Fibroblast of skin of back (primary cell): ENCODE measurements around the gene ATP4A.

Source experiments
- DNase-seq: peaks from one replicate; pipeline ENCODE4 v3.0.0-alpha.2; 2013

ATP4A gene

DNA sequence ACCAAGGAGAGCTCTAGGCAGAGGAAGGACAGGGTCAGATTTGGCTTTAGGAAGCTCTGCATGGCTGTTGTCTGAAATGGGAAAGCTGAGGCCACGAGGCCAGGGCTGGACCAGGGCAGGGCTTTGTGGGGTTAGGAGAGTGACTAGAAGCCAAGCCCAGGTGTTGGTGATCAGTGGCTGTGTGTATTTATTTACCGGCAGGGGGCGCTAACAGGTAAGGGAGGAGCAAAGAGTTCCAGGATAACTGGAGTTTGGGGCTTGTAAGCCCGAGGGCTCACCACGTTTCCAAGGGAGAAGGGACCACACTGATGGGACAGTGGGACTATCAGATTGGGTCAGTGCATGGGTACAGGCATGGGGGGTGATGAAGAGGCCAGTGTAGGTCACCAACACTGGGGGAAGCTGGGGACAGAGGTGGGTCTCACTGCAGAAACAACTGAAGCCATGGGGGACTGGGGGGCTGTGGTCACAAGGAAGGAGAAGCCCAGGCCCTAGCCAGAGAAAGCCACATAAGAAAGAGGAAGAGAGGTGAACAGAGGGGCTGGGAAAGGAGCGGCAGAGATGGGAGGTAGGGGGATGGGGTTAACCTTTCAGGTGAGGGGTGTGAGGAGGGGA is 14.2 kb downstream of the ATP4A start:
- DNase-seq = peak; percentile 63

DNA sequence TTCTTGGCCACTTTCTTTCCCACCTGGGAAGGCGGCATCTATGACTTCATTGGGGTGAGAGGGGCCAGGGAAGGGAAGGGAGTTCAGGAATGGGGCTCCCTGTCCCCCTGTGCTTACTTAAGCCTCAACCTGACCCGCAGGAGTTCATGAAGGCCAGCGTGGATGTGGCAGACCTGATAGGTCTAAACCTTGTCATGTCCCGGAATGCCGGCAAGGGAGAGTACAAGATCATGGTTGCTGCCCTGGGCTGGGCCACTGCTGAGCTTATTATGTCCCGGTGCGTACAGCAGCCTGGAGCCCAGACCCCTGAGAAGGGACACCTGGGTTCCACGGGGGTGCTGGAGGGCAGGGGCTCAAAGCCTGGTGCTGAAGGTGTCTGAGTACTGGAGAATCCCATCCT is 16.9 kb downstream of the ATP4A start:
- DNase-seq = no peak

DNA sequence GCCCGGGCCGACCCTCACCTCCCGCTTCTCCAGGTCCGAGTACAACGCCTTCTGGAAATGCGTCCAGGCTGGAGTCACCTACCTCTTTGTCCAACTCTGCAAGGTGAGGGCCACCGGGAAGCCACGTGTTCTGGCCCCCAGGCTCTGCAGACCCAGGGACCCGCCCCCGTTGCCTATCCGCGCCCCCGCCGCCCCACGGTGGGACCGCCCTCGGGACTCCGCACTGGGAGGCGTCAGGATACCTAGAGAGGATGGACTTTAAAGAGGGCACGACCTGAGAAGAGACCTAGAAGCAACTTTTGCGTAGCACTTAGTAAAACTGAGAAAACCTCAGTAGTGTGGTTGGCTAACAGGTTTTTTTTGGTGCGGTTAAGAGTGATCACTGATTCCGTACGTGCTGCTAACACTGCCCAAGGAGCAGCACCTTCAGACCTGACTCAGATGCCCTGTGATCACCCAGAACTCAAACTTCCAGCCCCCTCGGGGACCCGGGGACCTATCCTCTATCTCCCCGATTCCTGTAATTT is 17.5 kb downstream of the ATP4A start:
- peak; percentile 26 for DNase-seq

DNA sequence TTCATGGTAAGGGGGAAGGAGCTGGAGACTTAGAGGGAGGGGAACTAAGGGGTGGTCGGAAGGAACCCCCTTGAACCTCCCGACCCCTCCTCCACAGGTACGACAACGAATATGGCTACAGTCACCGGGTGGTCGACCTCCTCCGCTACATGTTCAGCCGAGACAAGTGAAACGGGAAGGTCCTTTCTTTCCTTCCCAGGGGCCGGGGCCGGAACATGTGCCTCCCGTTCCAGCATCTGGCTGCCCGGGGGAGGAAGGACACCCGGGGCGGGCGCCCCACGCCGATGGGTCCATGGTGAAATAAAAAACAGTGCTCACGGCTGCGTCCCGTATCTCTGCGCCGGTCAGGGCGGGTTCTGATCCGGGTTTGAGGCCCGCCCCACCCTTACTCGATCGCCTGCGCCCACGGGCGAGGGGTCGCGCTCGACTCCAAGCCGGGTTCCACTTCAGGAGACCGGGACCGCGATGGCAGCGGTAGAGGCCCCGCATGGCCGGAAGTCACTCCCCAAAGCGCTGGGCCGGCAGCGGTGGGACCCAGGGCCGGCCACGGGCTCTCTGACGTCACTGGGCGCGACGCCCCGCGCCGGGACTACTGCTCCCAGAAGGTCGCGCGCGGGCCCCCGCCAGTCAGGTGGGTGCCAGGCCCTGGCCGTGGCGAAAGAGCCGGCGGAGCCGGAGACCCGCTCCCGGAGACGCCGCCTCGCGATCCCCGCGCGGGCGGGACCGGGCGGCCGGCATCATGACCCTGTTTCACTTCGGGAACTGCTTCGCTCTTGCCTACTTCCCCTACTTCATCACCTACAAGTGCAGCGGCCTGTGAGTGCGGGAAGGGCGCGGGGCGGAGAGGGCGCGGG is 18.2 kb downstream of the ATP4A start, which contains the start of gene TMEM147:
Gene TMEM147 (plus strand): TSS at position 626 of the 854 bp plus-strand sequence. CDS start 114 bp downstream, at position 740.
- DNase-seq = peak; percentile 89

DNA sequence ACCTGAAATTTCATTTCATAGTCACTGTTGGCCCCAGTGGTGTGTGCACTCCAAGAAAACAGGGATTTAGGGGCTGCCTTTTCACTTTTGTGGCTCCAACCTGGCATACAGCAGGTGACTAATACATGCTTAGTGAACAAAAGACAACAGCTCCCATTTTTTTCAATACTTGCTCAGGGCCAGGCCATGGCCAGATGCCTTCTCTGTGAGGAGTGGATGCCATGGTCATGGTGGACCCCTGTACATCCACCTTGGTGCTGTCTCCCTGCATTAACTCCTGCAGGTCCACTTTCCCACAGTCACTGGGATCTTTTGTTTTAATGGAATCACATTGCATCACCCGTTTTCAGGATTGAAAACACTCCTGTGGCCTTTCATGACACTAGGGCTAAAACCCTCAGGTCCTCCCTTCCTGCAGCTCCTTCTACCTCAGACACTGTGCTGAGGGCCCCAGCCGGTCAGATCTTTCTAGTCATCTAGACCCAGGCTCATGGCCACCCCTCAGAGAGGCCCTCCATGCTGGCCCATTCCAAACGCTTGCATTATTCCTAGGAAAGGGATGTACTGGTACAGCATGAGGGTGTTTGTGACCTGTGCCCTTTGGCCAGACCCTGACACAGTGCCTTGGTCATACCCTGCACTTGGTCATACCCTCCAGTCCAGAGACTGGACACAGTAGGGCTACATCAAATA is 19.2 kb downstream of the ATP4A start:
- no peak for DNase-seq

DNA sequence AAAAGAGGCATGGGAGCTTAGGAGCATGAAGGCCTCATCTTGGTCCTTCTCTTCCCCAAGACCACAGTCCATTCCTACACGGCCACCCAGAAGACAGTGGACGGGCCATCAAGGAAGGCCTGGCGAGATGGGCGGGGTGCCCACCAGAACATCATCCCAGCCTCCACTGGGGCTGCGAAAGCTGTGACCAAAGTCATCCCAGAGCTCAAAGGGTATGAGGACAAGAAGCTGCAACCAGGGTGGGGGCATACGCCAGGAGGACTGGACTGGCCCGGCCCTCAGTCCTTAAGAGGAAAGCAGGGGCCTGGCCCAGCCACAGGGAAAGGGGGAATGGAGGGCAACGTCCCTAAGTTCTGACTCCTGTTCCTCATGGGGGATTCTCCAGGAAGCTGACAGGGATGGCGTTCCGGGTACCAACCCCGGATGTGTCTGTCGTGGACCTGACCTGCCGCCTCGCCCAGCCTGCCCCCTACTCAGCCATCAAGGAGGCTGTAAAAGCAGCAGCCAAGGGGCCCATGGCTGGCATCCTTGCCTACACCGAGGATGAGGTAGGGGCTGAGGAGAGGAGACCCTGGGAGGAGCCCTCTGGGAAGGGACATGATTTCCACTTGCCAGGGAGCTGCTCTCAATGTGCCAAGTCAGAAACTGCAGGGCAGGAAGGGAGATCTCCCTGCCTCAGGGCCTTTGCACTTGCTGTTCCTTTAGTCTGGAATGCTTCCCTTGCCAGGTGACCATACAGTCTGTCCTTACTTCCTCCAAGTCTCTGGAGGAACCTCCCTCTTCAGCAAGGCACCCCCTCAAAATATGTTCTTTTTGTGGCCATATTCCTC is 20.0 kb downstream of the ATP4A start:
- no peak for DNase-seq

DNA sequence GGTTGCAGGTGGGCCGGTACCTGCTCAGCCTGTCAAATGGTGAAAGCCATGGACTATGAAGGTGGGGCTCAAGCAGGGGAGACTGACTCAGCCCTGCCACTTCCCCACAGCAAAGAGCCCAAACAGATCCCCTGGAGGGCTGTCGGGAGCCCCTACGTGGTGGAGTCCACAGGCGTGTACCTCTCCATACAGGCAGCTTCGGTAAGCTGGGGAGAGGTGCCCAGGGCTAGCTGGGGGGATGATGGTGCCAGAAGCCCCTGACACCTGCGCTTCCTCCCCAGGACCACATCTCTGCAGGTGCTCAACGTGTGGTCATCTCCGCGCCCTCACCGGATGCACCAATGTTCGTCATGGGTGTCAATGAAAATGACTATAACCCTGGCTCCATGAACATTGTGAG is 21.2 kb downstream of the ATP4A start:
- no peak for DNase-seq

DNA sequence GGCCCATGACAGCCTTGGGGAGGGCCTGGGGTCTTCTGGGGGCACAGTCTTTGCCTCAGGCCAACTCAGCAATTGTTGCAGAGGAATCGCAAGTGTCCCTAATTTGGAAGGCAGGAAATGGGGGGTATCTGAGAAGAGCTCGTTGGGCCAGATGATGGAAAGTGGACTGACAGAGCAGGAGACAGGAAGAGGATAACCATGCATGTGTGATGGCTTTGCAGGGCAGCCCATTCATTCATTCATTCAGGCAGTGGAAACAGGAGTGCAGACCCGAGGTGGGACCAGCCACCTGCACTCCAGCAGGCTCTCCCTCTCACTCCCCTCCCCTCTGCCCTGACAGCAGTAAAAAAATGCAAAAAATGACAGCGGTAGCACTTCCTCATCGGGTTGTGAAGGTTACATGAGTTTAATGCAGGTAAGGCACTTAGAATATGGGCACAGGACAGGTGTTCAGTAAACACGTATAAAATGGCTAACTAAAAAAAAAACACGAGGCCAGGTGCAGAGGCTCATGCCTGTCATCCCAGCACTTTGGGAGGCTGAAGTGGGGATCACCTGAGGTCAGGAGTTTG is 23.0 kb downstream of the ATP4A start:
- DNase-seq = no peak

DNA sequence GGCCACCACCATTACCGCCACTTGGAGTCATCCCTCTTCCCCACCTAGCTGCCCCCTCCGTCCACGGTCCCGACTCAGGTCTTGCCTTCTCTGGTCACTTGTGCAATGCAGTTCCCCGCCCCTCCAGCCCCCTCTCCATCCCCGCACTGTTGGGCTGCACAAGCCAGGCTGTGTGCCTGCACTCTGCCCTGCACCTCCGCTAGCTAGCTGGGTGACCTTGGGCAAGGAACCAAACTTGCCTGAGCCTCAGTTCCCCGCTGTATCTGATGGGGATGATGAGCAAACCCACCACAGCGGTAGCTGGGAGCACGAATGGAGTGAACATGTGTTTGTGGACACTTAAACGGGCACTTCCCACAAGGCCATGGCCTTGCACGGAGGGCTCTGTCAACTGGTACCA is 23.6 kb downstream of the ATP4A start:
- DNase-seq = no peak

DNA sequence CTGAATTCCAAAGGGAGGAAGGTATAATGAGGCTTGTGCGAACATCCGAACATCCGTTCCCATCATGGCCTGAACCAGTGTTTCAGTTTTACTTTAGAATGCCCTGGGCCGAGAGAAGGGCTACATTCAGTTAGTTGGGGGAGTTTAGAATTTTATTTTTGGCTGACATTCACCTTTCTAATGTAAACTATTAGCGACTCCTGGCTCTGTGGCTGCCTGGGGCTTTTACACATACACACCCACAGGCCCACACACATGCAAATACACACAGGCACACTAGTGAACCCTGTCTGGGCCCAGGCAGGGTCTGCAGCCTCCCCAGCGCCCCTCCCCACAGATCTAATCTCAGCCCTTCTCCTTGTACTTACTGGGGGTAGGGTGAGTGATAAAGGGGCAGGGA is 24.1 kb downstream of the ATP4A start:
- DNase-seq = no peak

DNA sequence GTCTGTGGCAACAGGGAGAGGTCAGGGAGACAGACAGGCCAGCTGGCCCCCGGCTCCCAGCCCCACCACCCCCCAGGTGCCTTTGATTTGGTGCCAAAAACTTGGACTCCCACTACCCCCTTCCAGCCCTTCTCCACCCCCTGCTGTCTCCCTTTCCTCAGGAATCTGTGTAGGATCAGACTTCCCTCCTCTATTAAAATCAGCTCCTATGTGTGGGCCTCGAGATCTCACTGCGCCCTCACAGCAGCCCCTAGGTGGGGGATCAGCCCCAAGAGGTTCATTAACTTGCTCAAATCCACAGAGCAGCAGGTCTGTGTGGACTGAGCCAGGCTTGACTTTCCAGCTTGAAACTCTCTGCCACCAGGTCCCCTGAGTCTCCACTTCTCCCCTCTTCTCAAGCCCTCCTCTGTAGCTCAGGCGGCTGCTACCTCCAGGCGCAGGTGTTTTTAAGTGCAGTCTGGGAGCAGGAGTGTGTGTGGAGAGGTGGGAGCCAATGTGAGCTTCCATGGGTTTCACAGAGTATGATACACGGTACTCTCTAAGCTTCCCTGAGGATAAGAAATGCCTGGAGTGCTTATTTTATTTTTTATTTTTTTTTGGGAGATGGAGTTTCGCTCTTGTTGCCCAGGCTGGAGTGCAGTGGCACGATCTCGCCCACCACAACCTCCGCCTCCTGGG is 28.5 kb downstream of the ATP4A start:
- no peak for DNase-seq

DNA sequence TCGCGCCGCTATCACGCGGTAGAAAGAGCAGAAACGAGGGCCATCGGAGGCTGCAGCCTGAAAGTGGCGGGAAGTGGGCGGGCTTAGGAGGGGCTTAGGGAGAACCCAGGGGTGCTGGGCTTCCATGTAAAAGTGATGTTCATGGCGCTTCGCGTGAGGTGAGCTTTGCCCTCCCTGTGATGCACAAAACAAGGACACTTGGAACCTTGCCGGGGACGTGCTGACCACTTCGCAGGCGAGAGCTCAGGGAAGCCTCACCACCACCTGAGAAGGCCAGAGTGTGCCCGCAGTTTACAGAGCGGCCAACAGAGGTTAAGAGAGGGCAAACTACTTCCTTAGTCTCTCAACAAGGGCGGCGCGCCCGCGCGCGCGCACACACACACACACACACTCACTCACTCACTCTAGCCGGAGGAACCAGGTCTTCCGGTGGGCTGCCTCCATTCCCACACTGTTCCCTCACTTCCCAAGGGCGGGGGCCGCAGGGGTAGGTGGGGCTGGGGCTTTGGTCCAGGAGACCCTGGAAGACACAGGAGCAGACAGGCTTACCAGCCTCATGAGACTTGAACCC is 29.6 kb downstream of the ATP4A start:
- no peak for DNase-seq

DNA sequence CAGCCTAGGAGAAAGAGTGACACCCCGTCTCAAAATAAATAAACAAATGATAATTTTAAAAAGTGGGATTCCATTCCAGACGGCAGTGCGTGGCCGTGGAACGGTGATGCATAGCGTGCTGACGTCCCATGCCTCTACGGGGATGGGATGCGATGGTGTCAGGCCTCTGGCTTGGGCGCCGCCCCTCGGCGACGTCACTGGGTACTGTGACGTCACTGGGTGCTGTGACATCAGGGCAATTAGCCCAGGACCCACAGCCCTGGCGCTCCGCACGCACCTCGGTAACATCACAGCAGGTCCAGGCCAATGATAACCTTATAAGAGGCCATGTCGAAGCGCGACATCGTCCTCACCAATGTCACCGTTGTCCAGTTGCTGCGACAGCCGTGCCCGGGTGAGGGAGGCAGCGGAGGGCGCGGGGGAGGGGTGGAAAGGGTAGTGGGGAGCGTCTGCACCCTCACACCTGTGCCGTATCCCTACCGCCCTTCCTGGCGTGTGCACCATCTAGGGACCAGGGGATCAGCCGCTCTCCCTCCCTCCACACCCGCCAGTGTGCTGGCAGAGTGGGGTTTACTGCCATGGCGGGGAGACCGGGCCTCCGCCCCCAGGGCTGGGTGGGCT is 30.1 kb downstream of the ATP4A start, which contains the start of gene GAPDHS:
Gene GAPDHS (plus strand): TSS at position 256 of the 621 bp plus-strand sequence. CDS start 72 bp downstream, at position 328.
- DNase-seq = no peak

DNA sequence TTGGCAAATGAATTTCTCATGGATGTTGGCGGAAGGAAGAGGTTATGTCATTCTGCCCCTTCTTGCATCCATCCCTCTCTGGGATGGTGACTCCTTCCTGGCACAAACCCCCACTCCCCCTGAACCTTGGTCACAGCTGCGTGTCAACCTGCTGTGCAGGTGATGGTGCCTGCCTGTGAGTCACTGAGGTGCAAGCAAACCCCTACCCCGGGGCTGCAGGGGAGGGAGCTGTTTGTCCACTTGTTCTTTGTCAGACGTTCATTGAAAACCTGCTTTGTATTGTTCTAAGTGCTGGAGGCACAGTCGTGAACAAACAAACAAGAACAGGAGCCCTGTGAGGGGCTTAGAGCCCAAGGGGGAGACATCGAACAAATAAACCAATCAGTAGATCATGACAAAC is 32.2 kb downstream of the ATP4A start:
- DNase-seq = no peak

DNA sequence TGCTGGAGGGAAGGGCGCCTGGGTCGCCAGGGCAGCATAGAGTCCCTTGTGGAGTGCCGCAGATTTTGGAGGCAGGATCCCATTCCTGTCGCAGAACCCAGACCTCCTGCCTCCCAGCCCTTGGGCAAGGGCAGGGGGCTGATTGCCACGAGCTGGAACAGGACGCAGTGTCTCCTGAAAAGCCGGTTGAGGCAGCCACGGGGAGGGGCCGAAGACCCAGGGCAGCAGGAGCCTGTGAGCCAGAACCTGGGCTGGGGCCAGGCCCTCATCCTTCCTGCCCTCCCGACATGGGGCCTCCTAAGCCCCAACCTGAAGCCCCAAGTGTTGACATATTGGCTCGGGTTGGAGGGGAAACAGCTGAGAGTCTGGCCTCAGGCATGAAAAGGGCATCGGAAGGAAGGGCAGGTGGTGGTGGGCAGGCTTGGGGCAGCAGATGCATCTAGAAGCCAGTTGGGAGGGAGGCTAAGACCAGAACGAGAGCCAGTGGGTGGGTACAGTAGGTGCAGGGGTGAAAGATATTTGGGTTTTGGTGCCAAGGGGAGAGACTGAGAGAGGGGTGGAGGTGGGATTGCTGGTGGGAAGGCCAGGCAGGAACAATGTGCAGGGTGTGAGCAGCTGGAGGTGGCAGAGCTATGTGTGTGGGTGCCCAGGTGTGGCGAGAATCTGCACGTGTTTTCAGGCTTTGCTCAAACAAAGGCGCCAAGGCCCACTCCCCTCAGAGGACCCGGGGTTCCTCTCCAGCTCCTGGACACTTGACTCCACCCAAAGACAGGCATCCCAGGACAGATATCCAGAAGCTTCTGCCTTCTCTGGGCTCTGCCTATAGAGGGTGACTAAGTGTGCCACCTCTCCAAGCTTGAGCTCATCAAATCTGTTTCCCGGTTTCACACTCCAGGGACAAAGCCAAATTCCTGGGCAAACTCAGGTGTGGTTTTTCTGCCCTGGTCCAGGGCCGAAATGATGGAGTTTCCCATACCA is 33.9 kb downstream of the ATP4A start:
- DNase-seq = no peak

DNA sequence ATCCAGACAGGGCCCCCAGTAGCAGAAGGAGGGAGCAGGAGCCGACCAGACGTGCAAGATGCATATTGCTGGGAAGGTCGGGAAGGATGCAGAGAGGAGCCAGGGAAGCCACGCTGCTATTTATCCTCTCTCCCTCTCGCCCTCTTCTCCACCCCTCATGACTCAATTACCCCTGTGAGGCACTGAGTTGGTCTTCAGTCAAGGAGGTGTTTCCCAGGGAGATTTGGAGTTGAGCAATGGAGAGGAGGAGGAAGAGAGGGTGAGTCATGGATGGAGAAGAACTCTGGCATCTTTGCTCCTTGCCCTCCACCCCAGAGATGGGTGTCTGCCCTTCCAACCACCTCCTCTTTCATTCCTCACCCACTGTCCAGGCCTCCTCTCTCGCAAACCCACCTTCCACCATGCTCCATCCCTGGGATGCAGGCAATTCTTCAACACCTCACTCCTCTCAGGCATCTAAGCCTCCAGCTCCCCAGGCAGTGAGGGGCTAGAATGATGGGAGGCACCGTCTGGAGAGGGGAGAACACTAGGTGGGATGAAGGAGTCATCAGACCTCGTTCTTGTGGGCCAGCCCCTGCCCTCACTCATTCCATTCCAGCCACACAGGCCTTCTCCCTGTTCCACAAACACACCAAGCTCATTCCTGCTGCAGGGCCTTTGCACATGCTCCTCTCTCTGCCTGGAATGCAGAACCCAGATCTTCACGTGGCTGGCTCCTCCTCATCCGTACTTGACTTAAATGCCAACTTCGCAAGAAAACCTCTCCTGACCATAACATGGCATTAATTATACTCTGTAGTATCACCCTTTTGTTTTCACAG is 35.0 kb downstream of the ATP4A start, which contains the start of gene SBSN:
Gene SBSN (minus strand): TSS at position 94 of the 821 bp plus-strand sequence. CDS start 30 bp downstream, at position 64.
- DNase-seq = peak; percentile 69

DNA sequence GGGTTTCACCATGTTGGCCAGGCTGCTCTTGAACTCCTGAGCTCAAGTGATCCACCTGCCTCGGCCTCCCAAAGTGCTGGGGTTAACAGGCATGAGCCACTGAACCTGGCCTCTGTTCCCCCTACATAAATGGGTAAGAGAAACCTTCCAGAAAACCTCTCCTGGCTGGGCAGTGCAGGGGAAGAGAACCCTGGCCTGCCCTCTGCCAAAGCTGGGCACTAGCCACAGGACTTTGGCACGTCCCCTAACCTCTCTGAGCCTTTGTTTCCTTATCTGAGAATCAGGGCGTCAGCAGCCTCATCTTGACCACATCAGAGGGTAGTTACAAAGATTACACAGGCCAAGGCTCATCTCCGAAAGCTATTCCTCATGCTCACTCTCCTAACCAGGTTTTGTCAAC is 37.6 kb downstream of the ATP4A start:
- no peak for DNase-seq
